NCI-H187 (cell line): Measurements from ENCODE around the gene NRTN.
"Not testable (repeated sequence)": the region's sequence is repeated elsewhere in the genome, so short reads cannot be mapped to it uniquely, and the experiment has no call there.

Experiments used
- DNase-seq, 2 experiments: peaks; one replicate each; lab custom pipeline; 2025; lab: John Stamatoyannopoulos, UW

NRTN gene

GRCh38 chr19:5837761-5838352 is 33.0 kb downstream of the NRTN start:
- no peak for DNase-seq

GRCh38 chr19:5838353-5839064 is 33.6 kb downstream of the NRTN start:
- no peak for DNase-seq

GRCh38 chr19:5839065-5840017 is 34.5 kb downstream of the NRTN start, which contains the start of gene FUT6:
FUT6 (minus strand) TSS chr19:5839702; CDS start chr19:5832567, 7,135 bp downstream.
- no peak for DNase-seq

GRCh38 chr19:5841735-5842111 is 36.9 kb downstream of the NRTN start:
- not testable (repeated sequence) for DNase-seq

GRCh38 chr19:5843295-5843927 is 38.5 kb downstream of the NRTN start:
- no peak for DNase-seq

- DNase-seq = no peak
These were observed 39.9 kb downstream of the NRTN start for GRCh38 chr19:5844456-5845433.

GRCh38 chr19:5847846-5848245 is 43.0 kb downstream of the NRTN start:
- not testable (repeated sequence) for DNase-seq

- DNase-seq = not testable (repeated sequence)
These were observed 43.8 kb downstream of the NRTN start for GRCh38 chr19:5848621-5849020.

GRCh38 chr19:5850189-5850588 is 45.3 kb downstream of the NRTN start:
- DNase-seq = no peak

- no peak for DNase-seq
These were observed 46.0 kb downstream of the NRTN start for GRCh38 chr19:5850743-5851293.

- no peak for DNase-seq
These were observed 46.4 kb downstream of the NRTN start, which contains the start of gene FUT3 for GRCh38 chr19:5851302-5851701. FUT3 (minus strand) TSS chr19:5851449.

GRCh38 chr19:5854121-5854520 is 49.3 kb downstream of the NRTN start:
- DNase-seq = not testable (repeated sequence)

- DNase-seq = not testable (repeated sequence)
These were observed 50.3 kb downstream of the NRTN start for GRCh38 chr19:5855151-5855550.

- DNase-seq = no peak
These were observed 52.6 kb downstream of the NRTN start for GRCh38 chr19:5857203-5858081.

- no peak for DNase-seq
These were observed 58.3 kb downstream of the NRTN start for GRCh38 chr19:5863030-5863665.

GRCh38 chr19:5864013-5864720 is 59.3 kb downstream of the NRTN start:
- no peak for DNase-seq

- DNase-seq = no peak
These were observed 60.0 kb downstream of the NRTN start for GRCh38 chr19:5864725-5865486.

- DNase-seq = no peak
These were observed 60.9 kb downstream of the NRTN start for GRCh38 chr19:5865772-5866171.
